A673 (cell line): ENCODE data around the gene WFDC5.

Experiments used
- CTCF ChIP-seq: fragments of 300-800, 200-600 bp; sonication (generic); conservative IDR thresholded peaks from 2 replicates; pipeline ENCODE4 v1.5.1; 2017; ENCODE audit warnings: low read depth, mild to moderate bottlenecking, antibody characterized with exemption, low read length, moderate library complexity, mixed read lengths
- EZH2 ChIP-seq: fragments of 200-600 bp; sonication (generic); IDR thresholded peaks from 2 replicates; pipeline ENCODE4 v1.6.1; 2017; ENCODE audit warnings: borderline replicate concordance, low read depth, mild to moderate bottlenecking, mixed read lengths, antibody characterized with exemption, low read length; ENCODE audit not compliant: poor library complexity, severe bottlenecking

GRCh38 chr20:45111285-45111684 lies 3.7 kb downstream of the WFDC5 start:
- TF ChIP-seq CTCF (no peak), EZH2 (no peak)
